COR-L47 (cell line): Measurements from ENCODE around the gene ZIC2.
A peak's percentile ranks its signal among the peaks of the same experiment; 100 is the strongest.

Experiments used
- DNase-seq: peaks from one replicate; lab custom pipeline; 2025; lab: John Stamatoyannopoulos, UW

Gene ZIC2

GRCh38 chr13:99959540-99960230 lies 21.9 kb upstream of the ZIC2 start:
- DNase-seq = no peak

GRCh38 chr13:99960663-99961311 lies 20.8 kb upstream of the ZIC2 start:
- DNase-seq = no peak

GRCh38 chr13:99961636-99962035 lies 19.9 kb upstream of the ZIC2 start:
- no peak for DNase-seq

- no peak for DNase-seq
Measured at GRCh38 chr13:99962242-99962641, 19.3 kb upstream of the ZIC2 start.

- no peak for DNase-seq
Measured at GRCh38 chr13:99963816-99964339, 17.7 kb upstream of the ZIC2 start.

- DNase-seq = no peak
Measured at GRCh38 chr13:99965329-99966000, 16.1 kb upstream of the ZIC2 start.

- no peak for DNase-seq
Measured at GRCh38 chr13:99966064-99966805, 15.3 kb upstream of the ZIC2 start.

GRCh38 chr13:99967498-99967868 lies 14.1 kb upstream of the ZIC2 start:
- no peak for DNase-seq

- no peak for DNase-seq
Measured at GRCh38 chr13:99967869-99968520, 13.6 kb upstream of the ZIC2 start.

GRCh38 chr13:99968521-99969452 lies 12.8 kb upstream of the ZIC2 start:
- no peak for DNase-seq

- no peak for DNase-seq
Measured at GRCh38 chr13:99969453-99969918, 12.1 kb upstream of the ZIC2 start.

GRCh38 chr13:99969919-99970650 lies 11.5 kb upstream of the ZIC2 start:
- peak; percentile 80 for DNase-seq

GRCh38 chr13:99970651-99971575 lies 10.7 kb upstream of the ZIC2 start:
- DNase-seq = peak; percentile 82

GRCh38 chr13:99971576-99972189 lies 9.9 kb upstream of the ZIC2 start, which contains the start of gene ZIC5:
TSS of gene ZIC5 (minus strand) at chr13:99971767. CDS start at chr13:99971603, 164 bp downstream.
- peak; percentile 97 for DNase-seq

GRCh38 chr13:99972190-99972731 lies 9.3 kb upstream of the ZIC2 start:
- DNase-seq = no peak

- no peak for DNase-seq
Measured at GRCh38 chr13:99973163-99973807, 8.3 kb upstream of the ZIC2 start.

GRCh38 chr13:99973808-99974185 lies 7.8 kb upstream of the ZIC2 start:
- no peak for DNase-seq
